SH-SY5Y (cell line): ENCODE measurements around the gene FNDC5.

Experiments used
- GATA2 ChIP-seq: IDR thresholded peaks from 2 replicates; pipeline ENCODE4 v1.6.1; 2011; ENCODE audit warnings: mild to moderate bottlenecking, low read depth, low read length
- GATA3 ChIP-seq: IDR thresholded peaks from 2 replicates; pipeline ENCODE4 v1.6.1; 2011; ENCODE audit warnings: low read depth, mild to moderate bottlenecking, low read length, moderate library complexity

- peak; percentile 53; the same call in 1 of the 2 replicates for TF ChIP-seq GATA2
- no peak for TF ChIP-seq GATA3
Observed at GRCh38 chr1:32889731-32890278, 19.1 kb upstream of the FNDC5 start.
